NCI-H2081 (cell line): ENCODE measurements around the gene MARCHF2.
"Not testable (repeated sequence)": the region's sequence is repeated elsewhere in the genome, so short reads cannot be mapped to it uniquely, and the experiment has no call there.

Experiments
- DNase-seq, 2 experiments: peaks; one replicate each; lab custom pipeline; 2025; lab: John Stamatoyannopoulos, UW

The MARCHF2 gene

GRCh38 chr19:8412783-8413628, at the start of gene MARCHF2:
MARCHF2 (plus strand) TSS chr19:8413305; CDS start chr19:8421841, 8,536 bp downstream.
- DNase-seq, result peak; percentile 92 to 93

GRCh38 chr19:8363803-8364771, 49.0 kb upstream of the MARCHF2 start, which contains the start of gene ANGPTL4:
ANGPTL4 (plus strand) TSS chr19:8364155; CDS start chr19:8364322, 167 bp downstream.
- DNase-seq, result no peak

GRCh38 chr19:8366121-8366581, 47.0 kb upstream of the MARCHF2 start:
- DNase-seq, result no peak

GRCh38 chr19:8366961-8367326, 46.2 kb upstream of the MARCHF2 start:
- DNase-seq, result no peak

GRCh38 chr19:8367327-8368001, 45.6 kb upstream of the MARCHF2 start:
- DNase-seq, result no peak

- no peak for DNase-seq
Observed at GRCh38 chr19:8370176-8371010, 42.7 kb upstream of the MARCHF2 start.

GRCh38 chr19:8371011-8371804, 41.9 kb upstream of the MARCHF2 start:
- no peak for DNase-seq

GRCh38 chr19:8373867-8374813, 39.0 kb upstream of the MARCHF2 start:
- DNase-seq, result no peak

- DNase-seq, result not testable (repeated sequence)
Observed at GRCh38 chr19:8375766-8376165, 37.3 kb upstream of the MARCHF2 start.

- DNase-seq, result not testable (repeated sequence)
Observed at GRCh38 chr19:8376373-8376974, 36.6 kb upstream of the MARCHF2 start.

- DNase-seq, result no peak
Observed at GRCh38 chr19:8377598-8377997, 35.5 kb upstream of the MARCHF2 start.

- not testable (repeated sequence) for DNase-seq
Observed at GRCh38 chr19:8379156-8379891, 33.8 kb upstream of the MARCHF2 start.

- not testable (repeated sequence) for DNase-seq
Observed at GRCh38 chr19:8384569-8384968, 28.5 kb upstream of the MARCHF2 start.

GRCh38 chr19:8385103-8385502, 28.0 kb upstream of the MARCHF2 start:
- not testable (repeated sequence) for DNase-seq

GRCh38 chr19:8385566-8385965, 27.5 kb upstream of the MARCHF2 start:
- DNase-seq, result not testable (repeated sequence)

- not testable (repeated sequence) for DNase-seq
Observed at GRCh38 chr19:8386419-8386818, 26.7 kb upstream of the MARCHF2 start.

GRCh38 chr19:8386990-8387389, 26.1 kb upstream of the MARCHF2 start:
- DNase-seq, result no peak
